Stimulated activated CD8-positive, alpha-beta memory T cell treated with anti-CD3 and anti-CD28 coated beads, Interleukin-12 subunit alpha, Interleukin-12 subunit beta, amount 100 ng/mL, for 24 hours (primary cell): ENCODE measurements around the gene SYNGR3.
A peak's percentile ranks its signal among the peaks of the same experiment; 100 is the strongest.
"Not testable (repeated sequence)": the region's sequence is repeated elsewhere in the genome, so short reads cannot be mapped to it uniquely, and the experiment has no call there.

Source experiments
- DNase-seq: peaks from one replicate; pipeline ENCODE4 v3.0.0-alpha.2; 2020; ENCODE audit errors: extremely low read depth

Gene SYNGR3

GRCh38 chr16:1959269-1960039 lies 30.3 kb upstream of the SYNGR3 start, which contains the start of gene NDUFB10:
TSS of gene NDUFB10 (plus strand) at chr16:1959538. CDS start at chr16:1959625, 87 bp downstream.
- DNase-seq: peak; percentile 77

- DNase-seq: no peak
These were observed 28.8 kb upstream of the SYNGR3 start for GRCh38 chr16:1960665-1961630.

DNA sequence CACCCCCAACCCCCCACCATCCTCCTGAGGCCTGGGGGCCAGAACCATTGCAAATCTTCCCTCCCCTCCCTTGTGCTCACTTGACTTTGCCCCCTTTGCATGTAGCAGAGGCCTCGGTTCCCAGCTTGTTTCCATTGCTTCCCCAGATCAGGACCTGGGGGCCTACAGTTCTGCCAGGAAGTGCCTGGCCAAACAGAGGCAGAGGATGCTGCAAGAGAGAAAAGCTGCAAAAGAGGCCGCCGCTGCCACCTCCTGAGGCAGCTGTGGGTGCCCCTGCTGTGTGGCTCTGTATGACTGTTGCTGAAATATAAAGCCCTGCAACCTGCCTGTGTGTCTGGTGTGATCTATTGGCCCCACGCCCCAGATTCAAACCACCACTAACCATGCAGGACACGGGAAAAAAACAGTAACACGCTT lies 28.1 kb upstream of the SYNGR3 start:
- DNase-seq: no peak

GRCh38 chr16:1962161-1963153 lies 27.3 kb upstream of the SYNGR3 start:
- not testable (repeated sequence) for DNase-seq

GRCh38 chr16:1963806-1964505 lies 25.8 kb upstream of the SYNGR3 start:
- DNase-seq: no peak

GRCh38 chr16:1964506-1965395 lies 25.0 kb upstream of the SYNGR3 start, which contains the start of gene RPS2:
TSS of gene RPS2 (minus strand) at chr16:1964826. CDS start at chr16:1964625, 201 bp downstream.
- DNase-seq: peak; percentile 91

DNA sequence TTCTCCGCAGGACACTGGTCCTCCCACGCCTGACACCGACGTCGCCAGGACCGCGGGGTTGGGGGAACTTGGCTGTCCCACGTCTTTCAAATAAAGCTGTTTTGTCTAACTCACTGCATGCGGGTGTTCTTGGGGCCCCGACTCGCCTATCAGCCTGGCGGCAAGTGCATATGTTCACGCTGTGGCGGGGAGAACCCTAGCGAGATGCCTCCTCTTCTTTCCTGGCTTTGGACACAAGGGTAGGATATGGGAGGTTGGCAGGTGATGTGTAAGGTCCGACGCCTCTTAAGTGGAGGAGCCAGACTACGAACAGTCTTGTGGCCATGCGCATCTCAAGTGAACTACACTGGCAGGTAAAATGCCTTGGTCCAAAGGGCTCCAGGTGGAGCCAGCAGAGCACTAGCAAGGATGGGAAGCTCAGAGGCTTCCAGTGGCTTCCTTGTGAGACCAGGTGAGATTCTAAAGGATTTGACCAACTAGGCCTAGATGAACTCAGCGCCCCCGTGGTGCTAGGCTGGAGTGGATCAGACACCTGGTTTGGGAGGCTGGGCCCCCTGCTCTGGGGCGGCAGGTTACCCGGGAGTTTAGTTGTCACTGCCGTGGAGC lies 24.3 kb upstream of the SYNGR3 start:
- DNase-seq: no peak

- DNase-seq: no peak
These were observed 23.3 kb upstream of the SYNGR3 start, which contains the start of gene RNF151 for GRCh38 chr16:1966460-1966859. TSS of gene RNF151 (plus strand) at chr16:1966856. CDS start at chr16:1966882, 26 bp downstream.

- no peak for DNase-seq
These were observed 21.4 kb upstream of the SYNGR3 start for GRCh38 chr16:1968146-1968953.

- DNase-seq: peak; percentile 91
These were observed 17.8 kb upstream of the SYNGR3 start, which contains the start of gene TBL3 for GRCh38 chr16:1971796-1972489. TSS of gene TBL3 (plus strand) at chr16:1972053. CDS start at chr16:1972165, 112 bp downstream.

GRCh38 chr16:1972490-1972877 lies 17.3 kb upstream of the SYNGR3 start:
- no peak for DNase-seq

DNA sequence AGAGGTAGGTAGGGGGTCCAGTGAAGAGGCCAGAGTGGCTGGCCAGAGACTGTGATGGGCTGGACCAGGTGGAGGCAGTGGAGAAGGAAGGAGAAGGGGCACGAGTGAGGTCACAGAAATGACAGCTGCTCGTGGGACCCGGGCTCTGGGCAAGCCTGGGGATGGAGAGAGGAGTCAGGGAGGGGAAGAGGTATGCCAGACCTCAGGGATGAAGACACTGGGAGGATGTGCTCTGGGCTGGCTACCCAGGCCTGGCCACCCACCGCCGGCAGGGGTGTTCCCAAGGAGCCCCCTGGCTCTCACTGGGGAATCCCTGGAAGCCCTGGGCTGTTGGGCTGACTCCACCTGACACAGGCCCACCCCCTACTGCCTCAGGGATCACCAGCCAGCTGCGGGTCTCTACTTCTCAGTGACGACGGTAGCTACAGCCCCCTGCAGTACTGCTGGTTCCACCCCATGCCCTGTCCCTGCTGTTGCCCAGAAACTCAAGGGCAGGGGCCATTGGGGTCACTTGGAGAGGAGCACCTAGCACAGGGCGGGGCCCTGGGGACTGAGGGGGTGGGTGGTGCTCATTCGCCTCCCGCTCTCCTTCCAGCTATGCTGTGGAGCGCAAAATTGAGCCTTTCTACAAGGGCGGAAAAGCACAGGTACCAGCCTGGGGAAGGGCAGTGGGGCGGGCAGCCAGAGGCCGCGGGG lies 16.2 kb upstream of the SYNGR3 start:
- DNase-seq: no peak

- no peak for DNase-seq
These were observed 15.4 kb upstream of the SYNGR3 start for GRCh38 chr16:1974157-1975070.

DNA sequence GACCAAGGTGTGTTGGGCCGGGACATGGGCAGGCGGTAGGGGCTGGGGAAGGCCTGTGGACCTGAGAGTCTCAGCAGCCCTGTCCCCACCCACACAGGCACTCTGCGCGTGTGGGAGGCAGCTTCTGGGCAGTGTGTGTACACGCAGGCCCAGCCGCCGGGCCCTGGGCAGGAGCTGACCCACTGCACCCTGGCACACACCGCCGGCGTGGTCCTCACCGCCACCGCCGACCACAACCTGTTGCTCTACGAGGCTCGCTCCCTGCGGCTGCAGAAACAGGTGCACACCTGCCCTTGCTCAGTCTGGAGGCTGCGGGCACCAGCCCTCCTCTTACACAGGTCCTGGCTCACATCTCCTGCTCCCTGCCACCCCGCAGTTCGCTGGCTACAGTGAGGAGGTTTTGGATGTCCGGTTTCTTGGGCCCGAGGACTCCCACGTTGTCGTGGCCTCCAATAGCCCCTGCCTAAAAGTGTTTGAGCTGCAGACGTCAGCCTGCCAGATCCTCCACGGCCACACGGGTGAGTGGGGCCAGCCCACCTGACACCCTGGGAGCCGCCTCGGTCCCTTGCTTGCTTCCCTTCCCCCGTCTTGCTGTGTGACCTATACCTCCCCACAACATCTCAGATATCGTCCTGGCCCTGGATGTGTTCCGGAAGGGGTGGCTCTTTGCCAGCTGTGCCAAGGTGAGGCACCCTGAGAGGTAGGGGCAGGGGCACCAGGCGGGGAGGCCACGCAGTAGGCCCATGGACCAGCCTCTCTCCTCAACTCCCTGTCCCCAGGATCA lies 14.1 kb upstream of the SYNGR3 start:
- DNase-seq: no peak

- no peak for DNase-seq
These were observed 13.6 kb upstream of the SYNGR3 start for GRCh38 chr16:1976216-1976520.
